ENCODE results near the gene CNTN1. TPM values are rescaled to one million over a fixed set of nuclear protein-coding genes. Genes with fewer than 3 reads are reported as not detected.
"Not testable (repeated sequence)": the region's sequence is repeated elsewhere in the genome, so short reads cannot be mapped to it uniquely, and the experiment has no call there.

CNTN1 gene
- total and polyA plus RNA-seq, 2 donors = 63.4 to 67.0 TPM

DNA sequence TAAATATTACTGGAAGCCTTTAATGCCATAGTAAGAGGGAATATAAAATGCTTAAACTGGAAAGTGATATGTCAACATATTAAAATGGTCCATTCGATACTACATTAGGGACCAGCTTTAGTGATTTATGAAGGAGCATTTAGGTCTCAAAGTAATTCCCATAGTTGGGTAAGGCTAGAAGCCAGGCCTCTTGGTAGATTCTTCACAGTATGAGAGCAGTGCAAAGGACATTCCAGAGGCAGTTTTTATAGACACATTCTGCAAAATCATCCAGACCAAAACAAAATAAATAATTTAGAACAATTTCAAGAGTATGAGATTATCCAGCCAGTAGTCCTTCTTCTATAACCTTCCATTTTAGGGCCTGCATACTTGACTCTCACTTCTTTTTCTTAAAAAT lies 353.3 kb downstream of the CNTN1 start:
- Histone ChIP-seq H3K4me1 (ENCODE audit: insufficient read depth) (no peaks in the 10 kb centered on the region), H3K27ac (ENCODE audit: low read depth) (no peak overlapping the region), H3K36me3 (ENCODE audit: insufficient read depth) (no peaks in the 10 kb centered on the region), H3K4me3 (ENCODE audit: low read depth, low read length) (no peak overlapping the region)
- WGBS = 34% methylated on average over 1 of the region's 1 CpG
- no peak for DNase-seq (ENCODE audit: extremely low spot score)

DNA sequence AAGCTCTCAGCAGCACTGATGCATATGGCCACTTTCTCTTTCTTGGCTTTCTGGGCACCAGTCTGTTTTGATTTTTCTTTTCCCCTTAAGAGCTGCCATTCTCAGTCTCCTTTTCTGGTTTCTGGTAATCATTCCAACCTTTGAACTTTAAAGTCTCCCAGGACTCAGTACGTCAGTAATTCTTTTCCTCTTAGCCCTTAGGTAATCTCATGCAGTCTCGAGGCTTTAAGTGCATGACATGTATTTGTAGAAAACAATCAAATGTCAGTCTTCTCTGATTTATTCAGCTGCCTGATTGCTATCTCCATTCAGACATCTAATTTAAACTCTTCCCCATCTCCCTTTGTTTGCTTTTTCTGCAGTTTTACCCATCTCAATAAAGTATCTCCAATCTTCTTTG lies 356.8 kb downstream of the CNTN1 start:
- no peak overlapping the region for H3K27ac ChIP-seq (ENCODE audit: low read depth)
- no peaks in the 10 kb centered on the region for H3K4me1 ChIP-seq (ENCODE audit: insufficient read depth)
- WGBS = 74% methylated on average over 2 of the region's 2 CpGs
- DNase-seq (ENCODE audit: extremely low spot score) = no peak
- H3K4me3 ChIP-seq (ENCODE audit: low read depth, low read length) = no peak overlapping the region
- no peaks in the 10 kb centered on the region for H3K36me3 ChIP-seq (ENCODE audit: insufficient read depth)

DNA sequence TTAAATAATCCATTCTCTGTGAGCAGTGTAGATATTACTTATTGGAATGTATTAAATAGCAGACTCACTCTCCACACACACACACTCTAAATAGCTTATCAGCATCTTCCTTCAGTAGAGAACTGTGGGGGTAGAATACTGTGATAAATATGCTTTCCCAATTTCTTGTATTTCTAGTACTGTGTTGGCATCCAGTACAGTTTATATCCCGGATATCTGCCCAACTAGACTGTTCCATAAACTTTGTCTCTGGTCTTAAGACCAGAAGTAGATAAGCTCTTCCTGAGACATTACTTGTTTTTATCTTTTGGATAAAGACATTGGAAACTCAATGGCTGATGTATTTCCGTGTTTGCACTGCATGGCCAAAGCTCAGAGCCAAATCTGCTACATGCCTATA lies 359.7 kb downstream of the CNTN1 start:
- no peak overlapping the region for H3K4me3 ChIP-seq (ENCODE audit: low read depth, low read length)
- no peak overlapping the region for H3K27ac ChIP-seq (ENCODE audit: low read depth)
- H3K4me1 ChIP-seq (ENCODE audit: insufficient read depth) = no peaks in the 10 kb centered on the region
- no peaks in the 10 kb centered on the region for H3K36me3 ChIP-seq (ENCODE audit: insufficient read depth)
- WGBS = 26% methylated on average over 2 of the region's 2 CpGs
- DNase-seq (ENCODE audit: extremely low spot score) = no peak

GRCh38 chr12:41052441-41052840 lies 360.2 kb downstream of the CNTN1 start:
- Histone ChIP-seq H3K36me3 (ENCODE audit: insufficient read depth) (no peaks in the 10 kb centered on the region), H3K4me3 (ENCODE audit: low read depth, low read length) (no peak overlapping the region), H3K4me1 (ENCODE audit: insufficient read depth) (no peaks in the 10 kb centered on the region), H3K27ac (ENCODE audit: low read depth) (no peak overlapping the region)
- WGBS = 24% methylated on average over 1 of the region's 1 CpG
- no peak for DNase-seq (ENCODE audit: extremely low spot score)

- H3K36me3 ChIP-seq (ENCODE audit: insufficient read depth) = no peaks in the 10 kb centered on the region
- WGBS = 33% methylated on average over 1 of the region's 1 CpG
- DNase-seq (ENCODE audit: extremely low spot score) = no peak
- H3K4me3 ChIP-seq (ENCODE audit: low read depth, low read length) = no peak overlapping the region
- H3K4me1 ChIP-seq (ENCODE audit: insufficient read depth) = no peaks in the 10 kb centered on the region
- no peak overlapping the region for H3K27ac ChIP-seq (ENCODE audit: low read depth)
Observed at GRCh38 chr12:41053046-41053445, 360.8 kb downstream of the CNTN1 start.

GRCh38 chr12:41055875-41056577 lies 363.8 kb downstream of the CNTN1 start:
- no peak overlapping the region for H3K4me3 ChIP-seq (ENCODE audit: low read depth, low read length)
- no peaks in the 10 kb centered on the region for H3K4me1 ChIP-seq (ENCODE audit: insufficient read depth)
- no peak for DNase-seq (ENCODE audit: extremely low spot score)
- no peak overlapping the region for H3K27ac ChIP-seq (ENCODE audit: low read depth)
- WGBS = 61% methylated on average over 3 of the region's 3 CpGs
- H3K36me3 ChIP-seq (ENCODE audit: insufficient read depth) = no peaks in the 10 kb centered on the region

DNA sequence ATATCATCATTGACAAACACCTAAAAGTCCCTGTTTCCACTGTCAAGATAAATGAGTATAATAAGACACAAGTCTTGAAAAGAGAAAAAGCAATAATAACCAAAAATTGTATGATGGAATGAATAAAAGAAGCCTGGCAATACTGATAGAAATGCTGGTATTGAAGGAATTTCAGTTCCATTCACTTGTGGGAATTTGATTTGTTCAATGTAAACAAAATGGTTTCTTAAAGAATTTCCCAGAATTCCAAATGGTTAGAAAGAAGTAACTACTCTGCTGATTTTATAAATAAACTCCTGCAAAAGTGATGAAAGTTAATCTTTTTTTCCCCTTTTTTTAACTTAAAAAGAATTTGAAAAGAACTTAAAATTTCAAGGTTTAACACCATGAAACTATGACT lies 366.0 kb downstream of the CNTN1 start:
- Histone ChIP-seq H3K4me1 (ENCODE audit: insufficient read depth) (no peaks in the 10 kb centered on the region), H3K36me3 (ENCODE audit: insufficient read depth) (no peaks in the 10 kb centered on the region), H3K4me3 (ENCODE audit: low read depth, low read length) (no peak overlapping the region), H3K27ac (ENCODE audit: low read depth) (no peak overlapping the region)
- no peak for DNase-seq (ENCODE audit: extremely low spot score)

DNA sequence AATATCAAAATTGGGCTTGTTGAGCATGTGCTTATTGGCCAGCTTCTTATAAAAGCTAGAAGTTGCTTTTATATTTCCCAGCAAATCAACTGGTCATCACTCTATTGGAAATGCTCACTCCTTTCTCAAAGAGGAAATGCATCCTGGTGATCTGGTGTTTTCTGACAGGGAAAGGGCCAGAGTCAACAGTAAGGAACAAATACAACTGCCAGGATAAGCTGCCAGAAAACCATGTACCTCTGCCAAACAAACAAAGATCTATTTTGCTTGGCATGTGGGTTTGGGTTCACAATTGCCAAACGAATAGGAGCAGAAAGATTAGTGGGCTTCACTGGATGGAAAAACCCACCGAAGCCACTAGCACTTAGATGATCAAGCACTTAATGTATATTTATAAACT lies 369.0 kb downstream of the CNTN1 start:
- Histone ChIP-seq H3K27ac (ENCODE audit: low read depth) (no peak overlapping the region), H3K4me3 (ENCODE audit: low read depth, low read length) (no peak overlapping the region), H3K4me1 (ENCODE audit: insufficient read depth) (no peaks in the 10 kb centered on the region), H3K36me3 (ENCODE audit: insufficient read depth) (no peaks in the 10 kb centered on the region)
- no peak for DNase-seq (ENCODE audit: extremely low spot score)
- 84% methylated on average over 2 of the region's 2 CpGs for WGBS

- no peaks in the 10 kb centered on the region for H3K4me1 ChIP-seq (ENCODE audit: insufficient read depth)
- H3K36me3 ChIP-seq (ENCODE audit: insufficient read depth) = no peaks in the 10 kb centered on the region
- H3K27ac ChIP-seq (ENCODE audit: low read depth) = no peak overlapping the region
- WGBS = 74% methylated on average over 2 of the region's 2 CpGs
- H3K4me3 ChIP-seq (ENCODE audit: low read depth, low read length) = no peak overlapping the region
- DNase-seq (ENCODE audit: extremely low spot score) = no peak
Observed at GRCh38 chr12:41064411-41064810, 372.2 kb downstream of the CNTN1 start.

DNA sequence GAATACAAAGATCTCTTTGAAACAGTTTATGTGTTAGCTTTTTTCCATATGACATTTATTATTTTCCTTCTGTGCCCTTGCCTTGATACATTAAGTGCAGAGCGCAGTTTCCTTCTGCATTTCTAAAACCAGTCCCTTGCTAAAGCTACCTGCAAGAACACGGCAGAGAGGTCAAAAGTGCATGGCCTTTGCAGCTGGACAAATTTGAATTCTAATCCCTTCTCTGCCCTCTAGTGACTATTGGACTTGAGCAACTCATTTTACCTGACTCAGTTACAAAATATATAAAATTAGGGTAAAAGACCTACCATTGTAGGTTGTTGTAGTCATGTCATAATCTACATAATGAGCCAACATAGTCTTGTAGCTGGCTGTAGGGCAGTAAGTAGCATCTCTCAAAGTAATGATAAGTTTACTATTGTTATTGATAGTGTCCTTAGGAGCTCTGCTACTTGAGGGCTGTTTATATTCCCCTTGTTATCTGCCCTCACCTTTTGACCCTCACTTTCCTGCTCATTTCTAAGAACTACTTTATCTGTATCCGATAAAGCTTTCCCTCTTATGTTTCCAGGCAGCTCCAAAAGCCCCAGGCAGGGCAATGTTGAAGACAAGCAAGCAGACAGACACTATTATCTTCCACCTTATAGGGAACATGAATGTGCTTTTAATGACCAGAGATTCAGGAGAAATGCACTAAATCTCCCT lies 375.9 kb downstream of the CNTN1 start:
- H3K4me1 ChIP-seq (ENCODE audit: insufficient read depth) = no peaks in the 10 kb centered on the region
- WGBS = 56% methylated on average over 3 of the region's 3 CpGs
- DNase-seq (ENCODE audit: extremely low spot score) = no peak
- H3K27ac ChIP-seq (ENCODE audit: low read depth) = no peak overlapping the region
- no peak overlapping the region for H3K4me3 ChIP-seq (ENCODE audit: low read depth, low read length)
- no peaks in the 10 kb centered on the region for H3K36me3 ChIP-seq (ENCODE audit: insufficient read depth)

GRCh38 chr12:41073633-41074472 lies 381.6 kb downstream of the CNTN1 start:
- H3K36me3 ChIP-seq (ENCODE audit: insufficient read depth) = no peaks in the 10 kb centered on the region
- 78% methylated on average over 5 of the region's 5 CpGs for WGBS
- DNase-seq (ENCODE audit: extremely low spot score) = no peak
- H3K4me1 ChIP-seq (ENCODE audit: insufficient read depth) = no peaks in the 10 kb centered on the region
- no peak overlapping the region for H3K27ac ChIP-seq (ENCODE audit: low read depth)
- H3K4me3 ChIP-seq (ENCODE audit: low read depth, low read length) = no peak overlapping the region

GRCh38 chr12:41074473-41074769 lies 382.2 kb downstream of the CNTN1 start:
- 78% methylated on average over 3 of the region's 3 CpGs for WGBS
- H3K36me3 ChIP-seq (ENCODE audit: insufficient read depth) = no peaks in the 10 kb centered on the region
- no peak for DNase-seq (ENCODE audit: extremely low spot score)
- no peak overlapping the region for H3K27ac ChIP-seq (ENCODE audit: low read depth)
- H3K4me1 ChIP-seq (ENCODE audit: insufficient read depth) = no peaks in the 10 kb centered on the region
- H3K4me3 ChIP-seq (ENCODE audit: low read depth, low read length) = no peak overlapping the region

DNA sequence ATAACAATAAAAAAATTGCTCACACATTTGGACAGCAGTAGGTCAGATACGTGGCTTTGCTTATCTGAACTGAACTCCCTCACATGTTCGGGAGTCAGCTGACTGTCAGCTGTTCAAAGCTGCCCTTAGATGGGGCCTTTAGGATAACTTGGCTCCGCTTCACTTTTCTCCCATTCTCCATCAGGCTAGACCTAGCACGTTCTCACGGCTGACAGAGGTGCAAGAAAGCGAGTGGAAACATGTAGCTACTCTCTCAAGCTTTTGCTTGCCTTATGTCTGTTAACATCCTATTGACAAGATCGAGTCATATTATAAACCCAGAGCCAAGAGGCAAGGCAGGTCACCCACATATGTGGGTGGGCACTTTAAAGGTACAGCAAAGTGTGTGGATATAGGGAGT lies 383.9 kb downstream of the CNTN1 start:
- Histone ChIP-seq H3K27ac (ENCODE audit: low read depth) (no peak overlapping the region), H3K4me1 (ENCODE audit: insufficient read depth) (no peaks in the 10 kb centered on the region), H3K36me3 (ENCODE audit: insufficient read depth) (no peaks in the 10 kb centered on the region), H3K4me3 (ENCODE audit: low read depth, low read length) (no peak overlapping the region)
- no peak for DNase-seq (ENCODE audit: extremely low spot score)
- WGBS = 67% methylated on average over 7 of the region's 7 CpGs

DNA sequence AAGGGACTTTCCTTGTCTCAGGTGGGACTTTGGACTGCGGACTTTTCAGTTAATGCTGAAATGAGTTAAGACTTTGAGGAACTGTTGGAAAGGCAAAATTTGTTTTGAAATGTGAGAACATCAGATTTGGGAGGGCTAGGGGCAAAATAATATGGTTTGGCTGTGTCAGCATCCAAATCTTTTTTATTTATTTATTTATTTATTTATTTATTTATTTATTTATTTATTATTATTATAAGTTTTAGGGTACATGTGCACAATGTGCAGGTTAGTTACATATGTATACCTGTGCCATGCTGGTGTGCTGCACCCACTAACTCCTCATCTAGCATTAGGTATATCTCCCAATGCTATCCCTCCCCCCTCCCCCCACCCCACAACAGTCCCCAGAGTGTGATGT lies 389.0 kb downstream of the CNTN1 start:
- not testable (repeated sequence) for H3K27ac ChIP-seq (ENCODE audit: low read depth); H3K4me3 ChIP-seq (ENCODE audit: low read depth, low read length); DNase-seq (ENCODE audit: extremely low spot score); H3K36me3 ChIP-seq (ENCODE audit: insufficient read depth); H3K4me1 ChIP-seq (ENCODE audit: insufficient read depth)
- WGBS = 0% methylated on average over 1 of the region's 1 CpG
